Nephron progenitor cell (in vitro differentiated cells): Measurements from ENCODE around the gene CCZ1.
"Not testable (repeated sequence)": the region's sequence is repeated elsewhere in the genome, so short reads cannot be mapped to it uniquely, and the experiment has no call there.

Experiments
- DNase-seq: peaks from one replicate; pipeline ENCODE4 v3.0.0; 2021
- H3K27ac Mint-ChIP-seq: 2 replicates; pipeline ENCODE4 v1.8.0; 2021; ENCODE audit warnings: mild to moderate bottlenecking, moderate library complexity, mixed read lengths
- H3K27me3 Mint-ChIP-seq: 2 replicates; pipeline ENCODE4 v1.8.0; 2021; ENCODE audit warnings: mild to moderate bottlenecking, low read depth, mixed read lengths; ENCODE audit not compliant: poor library complexity
- H3K36me3 Mint-ChIP-seq: 2 replicates; pipeline ENCODE4 v1.8.0; 2021; ENCODE audit warnings: low read depth, mixed read lengths
- H3K4me1 Mint-ChIP-seq: 2 replicates; pipeline ENCODE4 v1.8.0; 2021; ENCODE audit warnings: mixed read lengths
- H3K4me3 Mint-ChIP-seq: 2 replicates; pipeline ENCODE4 v1.8.0; 2021; ENCODE audit warnings: mild to moderate bottlenecking, moderate library complexity, mixed read lengths
- H3K9me3 Mint-ChIP-seq: 2 replicates; pipeline ENCODE4 v1.8.0; 2021; ENCODE audit warnings: mild to moderate bottlenecking, moderate library complexity, mixed read lengths
- CTCF ChIP-seq: fragments of 200-600 bp; sonication (generic); IDR thresholded peaks from 2 replicates; pipeline ENCODE4 v1.5.0; 2021; ENCODE audit warnings: antibody characterized with exemption

The CCZ1 gene

DNA sequence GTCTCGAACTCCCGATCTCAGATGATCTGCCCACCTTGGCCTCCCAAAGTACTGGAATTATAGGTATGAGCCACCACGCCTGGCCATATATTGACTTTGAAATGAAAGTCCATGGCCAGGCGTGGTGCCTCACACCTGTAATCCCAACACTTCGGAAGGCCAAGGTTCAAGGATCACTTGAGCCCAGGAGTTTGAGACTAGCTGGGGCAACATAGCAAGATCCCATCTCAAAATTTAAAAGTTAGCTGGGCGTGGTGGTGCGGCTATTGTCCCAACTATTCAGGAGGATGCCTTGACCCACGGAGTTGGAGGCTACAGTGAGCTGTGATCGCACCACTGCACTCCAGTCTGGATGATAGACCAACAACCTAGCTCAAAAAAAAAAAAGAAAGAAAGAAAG, 6.0 kb upstream of the CCZ1 start:
- Mint-ChIP-seq H3K4me3 (no peak overlapping the region), H3K36me3 (no peaks in the 10 kb centered on the region), H3K4me1 (no peaks in the 10 kb centered on the region), H3K9me3 (no peaks in the 10 kb centered on the region), H3K27me3 (peaks cover 21% of the 10 kb centered on the region), H3K27ac (no peak overlapping the region)
- no peak for DNase-seq
- TF ChIP-seq CTCF = no peak

DNA sequence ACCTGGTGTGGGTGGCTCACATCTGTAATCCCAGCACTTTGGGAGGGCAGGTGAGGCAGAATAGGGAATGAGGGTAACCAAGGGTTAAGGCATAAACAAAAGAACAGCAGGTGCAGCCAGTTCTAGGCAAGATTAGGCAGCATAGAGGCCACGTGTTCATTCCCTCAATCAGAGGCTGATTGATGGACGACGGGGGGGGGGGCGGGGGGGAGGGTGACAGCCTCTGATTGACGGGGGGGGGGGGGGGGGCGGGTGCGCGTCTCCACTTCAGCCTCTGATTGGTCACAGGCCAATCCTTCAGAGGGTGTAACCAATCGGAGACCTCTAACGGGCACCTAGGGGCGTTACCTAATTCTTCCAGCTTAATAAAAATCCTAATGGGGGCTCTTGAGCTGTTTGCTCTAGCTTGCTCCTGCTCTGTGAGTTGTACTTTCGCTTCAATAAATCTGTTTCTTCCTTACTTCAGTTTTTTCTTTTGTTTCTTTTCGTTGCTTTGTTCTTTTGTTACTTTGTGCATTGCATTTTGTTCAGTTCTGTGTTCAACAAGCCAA, 1.1 kb upstream of the CCZ1 start:
- H3K36me3 Mint-ChIP-seq, DNase-seq, H3K9me3 Mint-ChIP-seq, H3K4me1 Mint-ChIP-seq, H3K27ac Mint-ChIP-seq: not testable (repeated sequence)
- H3K27me3 Mint-ChIP-seq = peaks cover 18% of the 10 kb centered on the region
- H3K4me3 Mint-ChIP-seq = peak overlapping the region; percentile 75

DNA sequence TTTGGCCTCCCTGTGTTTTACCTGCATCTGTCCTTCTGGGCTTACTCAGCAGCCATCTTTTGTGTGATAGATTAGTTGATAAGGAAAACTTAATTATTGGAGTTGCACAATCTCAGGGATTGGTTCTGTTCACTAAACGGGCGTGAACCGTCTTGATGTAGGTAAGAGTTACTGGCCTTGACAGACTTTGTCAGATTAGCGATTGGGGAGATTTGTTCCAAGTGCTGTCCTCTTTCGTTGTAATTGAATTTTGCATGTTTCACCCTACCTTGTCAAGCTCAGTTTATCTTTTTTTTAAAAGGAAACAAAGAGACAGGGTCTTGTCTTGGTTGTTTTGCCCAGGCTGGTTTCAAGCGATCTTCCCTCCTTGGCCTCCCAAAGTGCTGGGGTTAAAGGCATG, 4.5 kb downstream of the CCZ1 start:
- H3K27me3 Mint-ChIP-seq, H3K4me3 Mint-ChIP-seq, H3K4me1 Mint-ChIP-seq, H3K27ac Mint-ChIP-seq, H3K9me3 Mint-ChIP-seq, DNase-seq, H3K36me3 Mint-ChIP-seq: not testable (repeated sequence)

GRCh38 chr7:5904726-5905125, 6.2 kb downstream of the CCZ1 start:
- not testable (repeated sequence) for H3K4me3 Mint-ChIP-seq, H3K27ac Mint-ChIP-seq, H3K9me3 Mint-ChIP-seq, DNase-seq, H3K27me3 Mint-ChIP-seq, H3K4me1 Mint-ChIP-seq, H3K36me3 Mint-ChIP-seq

DNA sequence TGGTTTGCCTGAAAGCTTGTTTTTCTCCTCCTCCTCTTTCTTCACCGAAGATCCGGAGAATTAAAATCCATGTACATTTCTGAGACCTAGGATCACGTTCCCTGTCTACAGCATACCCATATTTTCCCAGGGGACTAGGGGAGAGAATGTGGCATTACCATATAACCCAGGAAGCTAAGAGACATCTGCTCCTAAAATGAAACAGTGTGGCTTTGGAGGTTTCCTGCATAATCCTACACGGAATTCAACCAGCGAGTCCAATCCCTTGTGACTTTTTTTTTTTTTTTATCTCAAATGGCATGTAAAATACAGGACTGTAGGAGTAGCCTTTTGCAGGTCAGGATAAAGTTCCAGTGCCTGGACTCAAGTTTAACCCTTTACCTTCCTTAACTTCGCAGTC, 10.3 kb downstream of the CCZ1 start:
- peaks cover 10% of the 10 kb centered on the region for H3K36me3 Mint-ChIP-seq
- not testable (repeated sequence) for H3K4me3 Mint-ChIP-seq, H3K4me1 Mint-ChIP-seq, H3K9me3 Mint-ChIP-seq, H3K27me3 Mint-ChIP-seq, H3K27ac Mint-ChIP-seq, DNase-seq

GRCh38 chr7:5916529-5916928, 18.0 kb downstream of the CCZ1 start:
- H3K36me3 Mint-ChIP-seq, H3K27me3 Mint-ChIP-seq, H3K27ac Mint-ChIP-seq, H3K4me1 Mint-ChIP-seq, H3K9me3 Mint-ChIP-seq, H3K4me3 Mint-ChIP-seq, DNase-seq: not testable (repeated sequence)

GRCh38 chr7:5924180-5924579, 25.6 kb downstream of the CCZ1 start:
- not testable (repeated sequence) for H3K4me3 Mint-ChIP-seq, DNase-seq, H3K4me1 Mint-ChIP-seq, H3K9me3 Mint-ChIP-seq, H3K36me3 Mint-ChIP-seq, H3K27ac Mint-ChIP-seq, H3K27me3 Mint-ChIP-seq

DNA sequence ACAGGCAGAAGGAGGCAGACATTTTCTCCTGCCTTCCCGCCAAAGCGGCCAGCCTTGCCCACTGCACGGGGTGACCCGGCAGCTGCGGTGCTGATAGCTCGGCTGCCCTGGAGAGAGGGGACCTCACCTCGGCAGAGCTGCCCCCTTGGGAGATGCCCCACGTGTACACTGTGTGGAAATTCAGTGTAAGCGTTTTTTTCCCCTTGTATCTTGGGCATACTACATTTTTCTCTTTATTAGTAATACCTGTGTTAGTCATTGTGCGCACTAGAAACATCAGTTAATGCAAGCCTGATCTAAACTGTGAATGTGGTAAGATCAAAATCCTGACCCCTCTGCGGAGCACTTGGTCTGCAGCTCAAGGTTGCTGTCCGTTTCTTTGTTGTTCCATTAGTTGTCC, 26.1 kb downstream of the CCZ1 start:
- H3K36me3 Mint-ChIP-seq, H3K4me1 Mint-ChIP-seq, H3K27ac Mint-ChIP-seq, H3K27me3 Mint-ChIP-seq, DNase-seq, H3K9me3 Mint-ChIP-seq, H3K4me3 Mint-ChIP-seq: not testable (repeated sequence)

GRCh38 chr7:5926263-5926870, 27.8 kb downstream of the CCZ1 start:
- H3K4me1 Mint-ChIP-seq, H3K9me3 Mint-ChIP-seq, DNase-seq, H3K4me3 Mint-ChIP-seq, H3K27me3 Mint-ChIP-seq, H3K27ac Mint-ChIP-seq, H3K36me3 Mint-ChIP-seq: not testable (repeated sequence)

- H3K27me3 Mint-ChIP-seq, H3K27ac Mint-ChIP-seq, H3K36me3 Mint-ChIP-seq: not testable (repeated sequence)
Measured at GRCh38 chr7:5930290-5930689, 31.8 kb downstream of the CCZ1 start.

DNA sequence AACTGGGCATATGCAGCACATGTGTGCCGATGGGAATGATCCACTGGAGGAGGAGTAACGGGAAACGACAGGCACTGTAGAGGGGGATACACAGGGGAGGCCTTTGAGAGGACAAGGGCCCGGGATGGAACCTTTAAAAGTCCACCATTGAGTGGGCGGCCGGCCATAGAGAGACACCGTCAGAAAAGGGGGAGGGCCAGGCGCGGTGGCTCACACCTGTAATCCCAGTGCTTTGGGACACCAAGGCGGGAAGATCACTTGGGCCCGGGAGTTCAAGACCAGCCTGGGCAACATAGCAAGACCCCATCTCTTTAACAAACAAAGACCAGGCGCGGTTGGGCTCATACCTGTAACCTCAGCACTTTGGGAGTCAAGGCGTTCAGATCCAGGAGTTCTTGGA, 32.7 kb downstream of the CCZ1 start:
- not testable (repeated sequence) for H3K36me3 Mint-ChIP-seq, H3K4me3 Mint-ChIP-seq, H3K9me3 Mint-ChIP-seq, H3K4me1 Mint-ChIP-seq, H3K27me3 Mint-ChIP-seq, DNase-seq
- peak overlapping the region; percentile 85 for H3K27ac Mint-ChIP-seq

More at GRCh38 chr7:5930290-5930689, 31.8 kb downstream of the CCZ1 start:
- DNase-seq, H3K4me1 Mint-ChIP-seq, H3K9me3 Mint-ChIP-seq, H3K4me3 Mint-ChIP-seq: not testable (repeated sequence)

GRCh38 chr7:5931905-5932644, 33.5 kb downstream of the CCZ1 start:
- H3K36me3 Mint-ChIP-seq, H3K27me3 Mint-ChIP-seq, H3K4me3 Mint-ChIP-seq, DNase-seq, H3K4me1 Mint-ChIP-seq, H3K27ac Mint-ChIP-seq, H3K9me3 Mint-ChIP-seq: not testable (repeated sequence)

DNA sequence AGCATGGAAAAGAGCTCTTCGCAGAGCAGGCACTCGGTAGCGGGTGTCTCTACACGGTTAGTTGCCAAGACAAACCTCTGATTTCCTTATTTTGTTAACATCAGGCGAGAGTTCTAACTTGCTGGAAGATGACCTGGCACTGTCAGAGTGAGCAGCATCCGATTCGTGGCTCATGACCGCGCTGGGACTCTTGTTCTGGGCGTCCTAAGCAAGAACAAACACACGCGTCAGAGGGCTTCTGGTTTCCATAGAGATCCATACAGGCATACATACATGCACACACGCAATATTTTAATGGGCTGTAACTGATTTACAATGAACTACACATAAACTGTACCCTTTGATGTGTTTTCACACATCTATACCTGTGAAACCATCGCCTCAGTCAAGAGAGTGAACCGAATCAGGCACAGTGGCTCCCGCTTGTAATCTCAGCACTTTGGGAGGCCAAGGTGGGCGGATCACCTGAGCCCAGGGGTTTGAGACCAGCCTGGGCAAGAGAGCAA, 36.5 kb downstream of the CCZ1 start:
- H3K4me1 Mint-ChIP-seq, H3K36me3 Mint-ChIP-seq, H3K27ac Mint-ChIP-seq, H3K9me3 Mint-ChIP-seq, DNase-seq, H3K27me3 Mint-ChIP-seq, H3K4me3 Mint-ChIP-seq: not testable (repeated sequence)

GRCh38 chr7:5963205-5963604, 64.7 kb downstream of the CCZ1 start:
- H3K27ac Mint-ChIP-seq, H3K9me3 Mint-ChIP-seq, H3K36me3 Mint-ChIP-seq, H3K27me3 Mint-ChIP-seq, H3K4me3 Mint-ChIP-seq, DNase-seq, H3K4me1 Mint-ChIP-seq: not testable (repeated sequence)
